ENCODE data around the gene BCAS3.

Gene BCAS3

DNA sequence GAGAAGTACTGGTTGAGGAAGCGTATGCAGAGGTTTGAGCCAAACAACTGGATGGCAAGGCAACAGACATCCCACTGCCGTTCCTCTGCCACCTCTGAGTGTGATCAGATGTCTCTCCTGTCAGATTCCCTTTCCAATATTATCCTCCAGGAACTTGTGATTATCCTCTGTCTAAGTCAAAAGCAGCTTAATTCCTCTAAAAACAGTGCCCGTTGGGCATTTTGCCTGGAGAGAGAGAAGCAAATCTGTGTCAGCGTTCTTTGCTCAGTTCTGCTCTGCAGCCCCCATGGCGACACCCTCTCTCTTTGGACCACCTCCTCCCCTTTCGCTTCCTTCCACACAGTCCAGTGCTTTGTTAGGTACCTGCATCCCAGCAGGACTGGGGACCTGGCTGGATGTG lies 665.9 kb downstream of the BCAS3 start:
- TF ChIP-seq, protein P1, sequence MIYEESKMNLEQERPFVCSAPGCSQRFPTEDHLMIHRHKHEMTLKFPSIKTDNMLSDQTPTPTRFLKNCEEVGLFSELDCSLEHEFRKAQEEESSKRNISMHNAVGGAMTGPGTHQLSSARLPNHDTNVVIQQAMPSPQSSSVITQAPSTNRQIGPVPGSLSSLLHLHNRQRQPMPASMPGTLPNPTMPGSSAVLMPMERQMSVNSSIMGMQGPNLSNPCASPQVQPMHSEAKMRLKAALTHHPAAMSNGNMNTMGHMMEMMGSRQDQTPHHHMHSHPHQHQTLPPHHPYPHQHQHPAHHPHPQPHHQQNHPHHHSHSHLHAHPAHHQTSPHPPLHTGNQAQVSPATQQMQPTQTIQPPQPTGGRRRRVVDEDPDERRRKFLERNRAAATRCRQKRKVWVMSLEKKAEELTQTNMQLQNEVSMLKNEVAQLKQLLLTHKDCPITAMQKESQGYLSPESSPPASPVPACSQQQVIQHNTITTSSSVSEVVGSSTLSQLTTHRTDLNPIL (CRISPR knock-in tag; IDR thresholded peaks at IDR 0.05; ENCODE audit: low read depth), result no peak
- TF ChIP-seq ZNF70 (CRISPR knock-in tag; IDR thresholded peaks at IDR 0.05) (no peak), ZFP30 (CRISPR knock-in tag; IDR thresholded peaks at IDR 0.05) (no peak), GLIS3 (CRISPR knock-in tag; IDR thresholded peaks at IDR 0.05) (no peak), PATZ1 (CRISPR knock-in tag; IDR thresholded peaks at IDR 0.05; ENCODE audit: borderline replicate concordance) (no peak), CSDC2 (CRISPR knock-in tag; IDR thresholded peaks at IDR 0.05) (no peak), POU6F1 (CRISPR knock-in tag; IDR thresholded peaks at IDR 0.05; ENCODE audit: borderline replicate concordance, low read depth) (no peak), CSRNP3 (CRISPR knock-in tag; IDR thresholded peaks at IDR 0.05) (no peak), ARNTL (CRISPR knock-in tag; IDR thresholded peaks at IDR 0.05; ENCODE audit: borderline replicate concordance, low read depth) (no peak), SNAI2 (CRISPR knock-in tag; IDR thresholded peaks at IDR 0.05) (no peak), ZFP3 (CRISPR knock-in tag; IDR thresholded peaks at IDR 0.05) (no peak), TCF4 (CRISPR knock-in tag; IDR thresholded peaks at IDR 0.05; ENCODE audit: borderline replicate concordance) (no peak), OSR1 (CRISPR knock-in tag; IDR thresholded peaks at IDR 0.05) (no peak), ZNF8 (CRISPR knock-in tag; IDR thresholded peaks at IDR 0.05) (no peak), TOX (CRISPR knock-in tag; IDR thresholded peaks at IDR 0.05; ENCODE audit: borderline replicate concordance) (no peak), ESRRG (CRISPR knock-in tag; IDR thresholded peaks at IDR 0.05) (no peak), RARB (CRISPR knock-in tag; IDR thresholded peaks at IDR 0.05) (no peak)
- TF ChIP-seq, protein P2, sequence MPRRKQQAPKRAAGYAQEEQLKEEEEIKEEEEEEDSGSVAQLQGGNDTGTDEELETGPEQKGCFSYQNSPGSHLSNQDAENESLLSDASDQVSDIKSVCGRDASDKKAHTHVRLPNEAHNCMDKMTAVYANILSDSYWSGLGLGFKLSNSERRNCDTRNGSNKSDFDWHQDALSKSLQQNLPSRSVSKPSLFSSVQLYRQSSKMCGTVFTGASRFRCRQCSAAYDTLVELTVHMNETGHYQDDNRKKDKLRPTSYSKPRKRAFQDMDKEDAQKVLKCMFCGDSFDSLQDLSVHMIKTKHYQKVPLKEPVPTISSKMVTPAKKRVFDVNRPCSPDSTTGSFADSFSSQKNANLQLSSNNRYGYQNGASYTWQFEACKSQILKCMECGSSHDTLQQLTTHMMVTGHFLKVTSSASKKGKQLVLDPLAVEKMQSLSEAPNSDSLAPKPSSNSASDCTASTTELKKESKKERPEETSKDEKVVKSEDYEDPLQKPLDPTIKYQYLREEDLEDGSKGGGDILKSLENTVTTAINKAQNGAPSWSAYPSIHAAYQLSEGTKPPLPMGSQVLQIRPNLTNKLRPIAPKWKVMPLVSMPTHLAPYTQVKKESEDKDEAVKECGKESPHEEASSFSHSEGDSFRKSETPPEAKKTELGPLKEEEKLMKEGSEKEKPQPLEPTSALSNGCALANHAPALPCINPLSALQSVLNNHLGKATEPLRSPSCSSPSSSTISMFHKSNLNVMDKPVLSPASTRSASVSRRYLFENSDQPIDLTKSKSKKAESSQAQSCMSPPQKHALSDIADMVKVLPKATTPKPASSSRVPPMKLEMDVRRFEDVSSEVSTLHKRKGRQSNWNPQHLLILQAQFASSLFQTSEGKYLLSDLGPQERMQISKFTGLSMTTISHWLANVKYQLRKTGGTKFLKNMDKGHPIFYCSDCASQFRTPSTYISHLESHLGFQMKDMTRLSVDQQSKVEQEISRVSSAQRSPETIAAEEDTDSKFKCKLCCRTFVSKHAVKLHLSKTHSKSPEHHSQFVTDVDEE (CRISPR knock-in tag; IDR thresholded peaks at IDR 0.05), result no peak
- ATAC-seq, result no peak

GRCh38 chr17:61345061-61345460 lies 667.4 kb downstream of the BCAS3 start:
- no peak for ATAC-seq

GRCh38 chr17:61345825-61346666 lies 668.4 kb downstream of the BCAS3 start:
- TF ChIP-seq ZFP3 (CRISPR knock-in tag; IDR thresholded peaks at IDR 0.05), result no peak
- TF ChIP-seq CSRNP3 (CRISPR knock-in tag; IDR thresholded peaks at IDR 0.05), result no peak
- no peak for TF ChIP-seq POU6F1 (CRISPR knock-in tag; IDR thresholded peaks at IDR 0.05; ENCODE audit: borderline replicate concordance, low read depth)
- TF ChIP-seq ZNF565 (CRISPR knock-in tag; conservative IDR thresholded peaks at IDR 0.05; ENCODE audit: low read depth), result no peak
- TF ChIP-seq ZNF8 (CRISPR knock-in tag; IDR thresholded peaks at IDR 0.05), result no peak
- no peak for TF ChIP-seq RARB (CRISPR knock-in tag; IDR thresholded peaks at IDR 0.05)
- no peak for TF ChIP-seq ZFP30 (CRISPR knock-in tag; IDR thresholded peaks at IDR 0.05)
- TF ChIP-seq, protein P1 (CRISPR knock-in tag; IDR thresholded peaks at IDR 0.05; ENCODE audit: low read depth), result no peak
- TF ChIP-seq BACH2 (CRISPR knock-in tag; IDR thresholded peaks at IDR 0.05; ENCODE audit: borderline replicate concordance), result no peak
- no peak for TF ChIP-seq PPARA (CRISPR knock-in tag; IDR thresholded peaks at IDR 0.05; ENCODE audit: borderline replicate concordance)
- no peak for ATAC-seq

More at GRCh38 chr17:61345061-61345460, 667.4 kb downstream of the BCAS3 start:
- TF ChIP-seq ZC3H10 (CRISPR knock-in tag; IDR thresholded peaks at IDR 0.05) (no peak), ISL1 (CRISPR knock-in tag; IDR thresholded peaks at IDR 0.05) (no peak), RARB (CRISPR knock-in tag; IDR thresholded peaks at IDR 0.05) (no peak)
